ENCODE results near the gene GFRA4.
"Not testable (repeated sequence)": the region's sequence is repeated elsewhere in the genome, so short reads cannot be mapped to it uniquely, and the experiment has no call there.

The GFRA4 gene

GRCh38 chr20:3652676-3653596, 10.3 kb downstream of the GFRA4 start:
- DNase-seq = no peak

GRCh38 chr20:3652221-3652620, 11.0 kb downstream of the GFRA4 start:
- DNase-seq = no peak

GRCh38 chr20:3651204-3651962, 11.8 kb downstream of the GFRA4 start:
- no peak for DNase-seq

GRCh38 chr20:3648951-3649350, 14.2 kb downstream of the GFRA4 start:
- DNase-seq = no peak

GRCh38 chr20:3647473-3647872, 15.7 kb downstream of the GFRA4 start:
- DNase-seq = no peak

- DNase-seq = no peak
Measured at GRCh38 chr20:3646651-3647050, 16.5 kb downstream of the GFRA4 start.

GRCh38 chr20:3646067-3646440, 17.1 kb downstream of the GFRA4 start:
- DNase-seq = no peak

GRCh38 chr20:3645309-3646066, 17.7 kb downstream of the GFRA4 start:
- no peak for DNase-seq

- DNase-seq = no peak
Measured at GRCh38 chr20:3640259-3640658, 22.9 kb downstream of the GFRA4 start.

- no peak for DNase-seq
Measured at GRCh38 chr20:3635346-3635745, 27.9 kb downstream of the GFRA4 start.

- DNase-seq = no peak
Measured at GRCh38 chr20:3633913-3634478, 29.2 kb downstream of the GFRA4 start.

- no peak for DNase-seq
Measured at GRCh38 chr20:3632311-3633004, 30.7 kb downstream of the GFRA4 start.

- DNase-seq = no peak
Measured at GRCh38 chr20:3631534-3631933, 31.7 kb downstream of the GFRA4 start.

- no peak for DNase-seq
Measured at GRCh38 chr20:3630429-3630828, 32.8 kb downstream of the GFRA4 start.

GRCh38 chr20:3629893-3630292, 33.3 kb downstream of the GFRA4 start:
- DNase-seq = no peak

- no peak for DNase-seq
Measured at GRCh38 chr20:3628502-3629314, 34.5 kb downstream of the GFRA4 start.

GRCh38 chr20:3627476-3627875, 35.7 kb downstream of the GFRA4 start:
- DNase-seq = no peak

- no peak for DNase-seq
Measured at GRCh38 chr20:3622406-3622805, 40.8 kb downstream of the GFRA4 start.

GRCh38 chr20:3621111-3621510, 42.1 kb downstream of the GFRA4 start:
- no peak for DNase-seq

GRCh38 chr20:3616250-3616649, 46.9 kb downstream of the GFRA4 start:
- DNase-seq = no peak

GRCh38 chr20:3615171-3615840, 47.9 kb downstream of the GFRA4 start:
- DNase-seq = not testable (repeated sequence)
